HG03175 (cell line): ENCODE data around the gene MYOCOS.

Source experiments
- ATAC-seq: cut with Tn5 transposase; IDR thresholded peaks from one replicate; pipeline ENCODE4 v1.9.1; 2021; ENCODE audit warnings: mild to moderate bottlenecking, moderate library complexity; ENCODE audit not compliant: unreplicated experiment

MYOCOS gene

DNA sequence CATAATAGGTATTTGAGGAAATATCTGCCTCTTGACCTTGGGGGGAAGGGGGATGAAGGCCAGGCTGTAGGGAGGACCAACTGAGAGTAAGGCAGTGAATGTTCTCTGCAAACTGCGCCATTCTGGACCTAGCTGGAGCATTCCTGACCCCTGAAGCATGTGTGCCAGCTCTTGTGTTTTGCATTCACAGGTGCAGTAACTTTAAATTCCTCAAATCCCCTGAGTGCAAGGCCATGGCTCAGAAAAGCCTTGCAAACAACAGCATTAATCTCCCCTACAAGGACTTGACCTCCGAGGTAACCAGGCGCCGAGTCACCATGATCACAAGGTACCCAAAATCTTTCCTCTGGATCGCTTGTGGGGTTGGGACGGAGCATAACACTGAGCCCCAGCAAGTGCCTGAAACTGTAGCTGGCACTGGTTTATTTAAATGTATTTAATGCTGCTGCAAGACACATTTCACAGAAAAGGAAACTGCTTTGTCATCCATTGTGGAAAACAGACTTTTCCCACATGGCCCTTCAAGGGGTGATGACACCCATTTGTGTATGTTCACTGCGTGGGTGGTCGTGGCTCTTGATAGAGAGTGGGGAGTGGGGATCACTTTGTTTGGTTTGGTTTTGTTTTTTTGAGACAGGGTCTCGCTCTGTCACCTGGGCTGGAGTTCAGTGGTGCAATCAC is 1.7 kb downstream of the MYOCOS start:
- no peak for ATAC-seq

DNA sequence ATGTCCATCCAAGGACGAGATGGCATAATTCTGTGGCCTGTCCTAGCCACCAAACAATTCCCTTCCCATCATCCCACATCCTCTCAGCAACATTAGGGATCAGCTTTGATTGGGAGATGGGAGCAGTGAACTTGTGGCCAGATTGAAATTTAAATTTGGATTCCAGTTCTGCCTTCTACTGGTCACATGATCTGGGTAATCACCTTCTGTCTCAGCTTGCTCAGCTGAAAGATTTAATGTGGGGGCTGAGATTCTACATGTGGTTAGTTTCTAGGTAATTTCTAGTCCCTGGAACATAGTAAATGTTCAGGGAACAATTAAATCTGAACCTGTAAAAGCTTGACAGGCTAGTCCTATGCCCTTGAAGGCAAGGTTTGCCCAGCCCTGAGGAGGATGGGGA is 3.2 kb downstream of the MYOCOS start:
- ATAC-seq: no peak

DNA sequence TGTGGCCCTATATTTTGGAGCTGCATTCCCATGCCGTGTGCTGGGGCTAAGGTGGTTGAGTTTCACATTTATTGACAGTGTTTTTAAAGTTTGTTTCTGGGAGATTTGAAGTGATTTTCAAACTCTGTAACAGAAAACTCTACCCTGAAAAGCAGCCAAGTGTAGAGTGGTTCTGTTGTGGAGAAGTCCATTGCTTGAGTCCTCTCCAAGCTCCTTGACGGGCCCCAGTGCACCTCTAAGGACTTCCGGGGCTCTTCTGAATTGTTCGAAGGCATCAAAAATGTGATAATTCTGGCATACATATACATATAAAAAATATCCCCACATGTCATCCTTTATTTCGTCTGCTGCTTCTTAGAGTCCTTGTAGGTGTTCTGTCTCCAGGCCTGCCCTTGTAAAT is 5.0 kb downstream of the MYOCOS start:
- no peak for ATAC-seq

DNA sequence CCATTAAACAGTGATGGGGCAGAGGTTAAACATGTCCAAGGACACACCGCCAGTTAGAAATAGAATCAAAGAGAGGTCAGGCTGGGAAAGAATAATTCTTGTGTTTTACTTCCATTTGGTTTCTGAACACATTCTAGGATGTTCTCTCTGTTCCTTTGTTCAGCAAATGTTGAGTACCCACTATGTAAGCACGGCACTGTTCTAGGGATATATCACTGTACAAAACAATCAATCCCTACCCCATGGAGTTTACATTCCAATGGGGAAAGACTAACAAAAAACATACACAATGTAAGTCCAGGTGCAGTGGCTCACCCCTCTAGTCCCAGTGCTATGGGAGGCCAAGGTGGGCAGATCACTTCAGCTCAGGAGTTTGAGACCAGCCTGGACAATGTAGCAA is 6.2 kb downstream of the MYOCOS start:
- ATAC-seq: no peak

DNA sequence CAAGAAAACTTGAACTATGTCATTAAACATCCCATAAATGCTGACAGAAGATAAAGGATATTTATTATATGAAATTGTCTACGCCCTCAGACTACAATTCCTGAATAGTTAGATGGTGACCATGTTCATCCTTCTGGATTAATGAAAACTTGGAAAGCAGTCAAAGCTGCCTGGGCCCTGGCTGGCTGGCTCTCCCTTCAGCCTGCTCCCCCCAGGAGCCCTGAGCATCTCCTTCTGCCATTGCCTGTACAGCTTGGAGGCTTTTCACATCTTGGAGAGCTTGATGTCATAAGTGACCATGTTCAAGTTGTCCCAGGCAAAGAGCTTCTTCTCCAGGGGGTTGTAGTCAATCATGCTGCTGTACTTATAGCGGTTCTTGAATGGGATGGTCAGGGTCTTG is 13.6 kb downstream of the MYOCOS start:
- ATAC-seq: no peak

DNA sequence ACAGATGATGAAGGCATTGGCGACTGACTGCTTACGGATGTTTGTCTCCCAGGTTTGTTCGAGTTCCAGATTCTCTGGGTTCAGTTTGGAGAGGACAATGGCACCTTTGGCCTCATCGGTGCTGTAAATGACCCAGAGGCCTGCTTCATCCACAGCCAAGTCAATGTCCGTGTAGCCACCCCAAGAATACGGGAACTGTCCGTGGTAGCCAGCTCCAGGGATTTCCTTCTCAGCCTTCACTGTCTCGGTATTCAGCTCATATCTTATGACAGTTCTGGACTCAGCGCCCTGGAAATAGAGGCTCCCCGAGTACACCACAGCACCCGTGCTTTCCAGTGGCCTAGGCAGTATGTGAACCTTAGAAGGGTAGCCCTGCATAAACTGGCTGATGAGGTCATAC is 14.1 kb downstream of the MYOCOS start:
- ATAC-seq: no peak

DNA sequence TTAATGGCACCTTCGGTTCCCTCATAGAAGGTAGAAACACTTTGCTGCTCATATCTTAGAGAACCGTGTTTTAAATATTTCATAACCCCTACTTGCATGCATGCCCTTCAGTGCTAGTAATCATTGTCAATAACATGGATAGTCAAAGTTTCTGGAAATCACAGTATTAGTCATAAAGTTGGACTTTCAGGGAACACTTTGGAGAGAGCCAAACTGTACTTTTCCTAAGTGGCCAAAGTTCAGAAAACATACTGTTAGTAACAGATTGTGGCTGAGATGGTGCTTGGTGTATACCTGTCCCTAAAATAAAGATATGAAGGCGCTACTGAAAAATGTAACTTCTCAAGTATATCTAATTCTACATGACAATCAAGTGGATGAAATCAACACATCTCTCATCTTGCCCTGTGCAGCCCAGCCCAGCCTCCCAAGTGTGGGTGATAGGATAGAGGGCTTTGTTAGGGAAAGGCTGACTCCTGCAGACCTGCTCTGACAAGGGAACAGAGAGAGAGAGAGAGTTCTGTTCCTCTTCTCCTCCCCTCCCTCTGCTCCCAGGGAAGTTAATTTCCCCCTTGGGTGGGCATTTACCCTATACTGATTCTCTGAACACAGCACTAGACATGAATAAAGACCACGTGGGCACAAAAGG is 16.0 kb downstream of the MYOCOS start:
- no peak for ATAC-seq

DNA sequence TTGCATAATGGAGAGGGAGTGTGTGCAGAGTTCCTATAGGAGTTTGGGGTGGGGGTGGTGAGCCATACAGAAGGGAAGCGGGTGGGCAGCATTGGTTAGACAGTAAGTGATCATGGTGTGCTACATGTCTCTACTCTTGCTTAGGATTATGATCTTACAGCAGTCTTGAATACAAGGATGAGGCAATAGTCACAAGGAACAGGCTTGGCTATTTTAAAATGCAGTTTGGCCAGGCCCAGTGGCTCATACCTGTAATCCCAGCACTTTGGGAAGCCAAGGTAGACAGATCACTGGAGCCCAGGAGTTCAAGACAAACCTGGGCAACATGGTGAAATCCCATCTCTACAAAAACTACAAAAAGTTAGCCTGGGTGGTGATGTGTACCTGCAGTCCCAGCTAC is 18.2 kb downstream of the MYOCOS start:
- ATAC-seq: no peak

DNA sequence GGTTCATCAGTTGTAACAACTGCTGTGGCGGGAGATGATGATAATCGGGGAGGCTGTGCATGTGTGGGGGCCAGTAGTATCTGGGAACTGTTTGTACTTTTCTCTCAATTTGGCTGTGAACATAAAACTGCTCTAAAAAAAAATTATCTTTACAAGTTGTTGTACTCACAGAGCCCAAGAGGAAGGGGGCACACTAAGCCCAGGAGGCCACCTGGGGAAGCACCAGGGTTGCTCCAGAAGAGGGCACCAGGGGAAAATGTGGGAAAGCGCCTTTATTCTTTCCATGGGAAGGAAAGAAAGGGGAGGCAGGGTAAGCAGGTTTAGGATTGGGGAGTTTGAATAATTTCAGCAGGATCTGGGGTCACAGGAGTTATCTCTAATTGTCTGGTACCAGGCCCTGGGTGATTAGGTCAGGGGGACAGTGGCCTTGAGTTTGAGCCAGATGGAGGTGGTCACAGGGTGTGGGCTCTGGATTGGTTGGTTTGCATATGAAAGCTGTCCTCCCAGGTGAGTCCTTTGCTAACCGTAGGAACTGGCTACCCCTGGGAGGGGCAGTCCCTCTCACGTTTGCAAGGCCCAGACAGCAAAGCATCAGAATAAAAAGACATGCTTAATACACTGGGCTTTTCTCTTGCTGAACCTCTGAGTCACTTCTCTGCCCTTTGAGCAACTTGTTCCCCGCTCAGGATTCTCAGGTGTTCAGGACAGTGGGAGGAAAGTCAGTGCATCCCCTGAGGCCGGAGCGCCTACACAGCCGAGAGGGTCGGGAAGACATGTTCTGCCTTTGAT is 19.2 kb downstream of the MYOCOS start:
- ATAC-seq: no peak

DNA sequence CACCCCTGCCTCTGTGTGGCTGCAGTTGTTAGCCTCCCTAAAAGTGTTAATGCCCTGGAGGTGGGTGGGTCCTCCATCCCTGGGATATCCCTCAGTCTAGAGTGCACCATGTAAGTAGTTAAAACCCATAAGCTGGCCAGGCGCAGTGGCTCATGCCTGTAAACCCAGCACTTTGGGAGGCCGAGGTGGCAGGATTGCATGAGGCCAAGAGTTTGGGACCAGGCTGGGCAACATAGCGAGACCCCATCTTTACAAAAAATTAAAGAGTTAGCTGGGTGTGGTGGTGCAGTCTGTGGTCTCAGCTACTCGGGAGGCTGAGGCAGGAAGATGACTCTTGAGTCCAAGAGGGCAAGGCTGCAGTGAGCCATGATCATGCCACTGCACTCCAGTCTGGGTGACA is 20.2 kb downstream of the MYOCOS start:
- no peak for ATAC-seq

DNA sequence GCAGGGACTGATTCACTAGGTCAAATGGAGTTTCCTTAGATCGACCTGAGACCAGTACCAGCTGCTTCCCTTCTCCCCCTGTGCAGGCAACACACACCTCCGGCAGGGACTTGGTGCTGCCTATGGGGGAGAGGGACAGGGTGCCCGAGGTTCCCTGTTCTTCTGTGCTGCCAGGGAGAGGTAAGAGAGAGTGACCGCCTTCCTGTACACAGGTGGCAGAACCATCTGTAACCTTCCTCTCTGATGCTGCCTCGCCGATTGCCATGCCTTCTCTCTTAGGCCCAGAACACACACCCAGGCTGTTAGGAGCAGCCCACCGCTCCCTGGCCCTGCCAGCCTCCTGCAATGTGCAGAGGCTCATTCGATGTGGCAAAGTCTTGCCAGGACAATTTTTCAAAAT is 21.1 kb downstream of the MYOCOS start:
- ATAC-seq: no peak

DNA sequence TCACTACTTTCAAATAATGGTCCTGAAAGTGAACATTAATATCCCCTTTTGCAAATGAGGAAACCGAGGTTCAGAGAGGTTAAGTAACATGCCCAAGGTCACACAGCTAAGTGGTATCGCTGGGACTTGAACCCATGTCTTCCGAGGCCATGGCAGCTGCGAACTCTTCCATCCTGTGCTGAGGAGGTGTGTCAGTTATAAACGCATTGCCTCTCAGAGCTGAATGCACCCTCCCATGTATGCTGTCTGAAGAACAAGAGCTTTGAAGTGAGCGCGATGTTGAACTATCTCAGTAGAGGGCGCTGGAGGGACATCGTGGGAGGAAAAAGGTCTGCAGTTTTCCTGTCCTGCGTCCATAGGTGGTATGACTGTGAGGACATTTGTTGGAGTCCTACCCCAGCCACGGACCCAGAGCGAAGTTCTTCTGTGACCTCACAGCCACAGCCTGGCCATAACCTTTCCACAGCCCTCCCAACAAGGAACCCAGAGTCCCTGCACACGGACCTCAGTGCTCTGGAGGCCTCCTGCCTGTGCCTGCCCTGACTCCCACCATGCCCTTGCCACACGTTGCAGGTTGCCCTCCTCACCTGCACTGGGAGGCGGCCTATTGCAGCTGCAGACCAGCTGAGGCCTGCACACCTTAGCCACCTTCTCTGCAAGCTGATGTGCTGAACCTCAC is 22.9 kb downstream of the MYOCOS start:
- ATAC-seq: peak; percentile 65

DNA sequence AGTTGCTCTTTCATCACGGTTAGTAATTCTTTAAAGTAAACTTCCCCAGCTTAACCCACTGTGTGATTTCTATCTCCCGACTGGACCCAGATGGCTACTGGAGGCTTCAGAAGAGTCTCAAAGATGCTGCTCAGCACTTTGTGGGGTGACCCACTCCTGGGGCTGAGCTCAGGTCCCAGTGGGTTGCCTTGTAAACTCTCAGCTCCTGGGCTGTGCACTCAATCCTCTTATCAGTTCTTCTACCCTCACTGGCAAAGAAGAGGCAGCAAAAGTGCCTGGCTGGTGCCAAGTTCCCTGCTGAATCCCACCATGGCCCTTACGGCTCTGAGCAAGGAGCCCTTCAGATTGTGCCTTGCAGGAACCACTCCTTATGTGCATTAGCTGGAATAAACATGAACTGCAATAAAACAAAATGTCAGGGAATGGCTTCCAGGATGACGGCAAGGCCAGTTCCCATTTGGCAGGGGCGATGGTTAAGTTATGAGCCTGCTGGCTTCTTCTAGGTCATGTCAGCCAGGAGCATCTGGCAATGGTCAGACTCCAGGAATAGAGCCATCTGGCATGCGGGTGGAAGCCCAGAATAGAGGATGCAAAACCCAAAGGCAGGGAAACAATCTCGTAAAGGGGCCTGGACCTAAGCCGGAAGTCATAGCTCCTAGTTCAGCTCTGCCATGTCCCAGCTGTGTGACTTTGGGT is 23.7 kb downstream of the MYOCOS start:
- no peak for ATAC-seq

DNA sequence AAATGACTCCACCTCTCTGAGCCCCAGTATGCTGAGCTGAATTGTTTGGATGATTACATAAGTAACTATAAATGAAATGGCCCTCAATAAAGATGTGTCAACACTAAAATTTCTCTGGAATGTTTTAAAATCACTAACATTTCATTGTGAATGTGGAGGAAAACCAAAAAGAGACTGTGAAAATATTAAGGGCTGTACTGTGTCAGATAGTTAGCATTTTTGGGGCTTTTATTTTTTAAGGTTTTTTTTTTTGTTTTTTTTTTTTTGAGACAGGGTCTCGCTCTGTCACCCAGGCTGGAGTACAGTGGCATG is 24.2 kb downstream of the MYOCOS start:
- no peak for ATAC-seq

DNA sequence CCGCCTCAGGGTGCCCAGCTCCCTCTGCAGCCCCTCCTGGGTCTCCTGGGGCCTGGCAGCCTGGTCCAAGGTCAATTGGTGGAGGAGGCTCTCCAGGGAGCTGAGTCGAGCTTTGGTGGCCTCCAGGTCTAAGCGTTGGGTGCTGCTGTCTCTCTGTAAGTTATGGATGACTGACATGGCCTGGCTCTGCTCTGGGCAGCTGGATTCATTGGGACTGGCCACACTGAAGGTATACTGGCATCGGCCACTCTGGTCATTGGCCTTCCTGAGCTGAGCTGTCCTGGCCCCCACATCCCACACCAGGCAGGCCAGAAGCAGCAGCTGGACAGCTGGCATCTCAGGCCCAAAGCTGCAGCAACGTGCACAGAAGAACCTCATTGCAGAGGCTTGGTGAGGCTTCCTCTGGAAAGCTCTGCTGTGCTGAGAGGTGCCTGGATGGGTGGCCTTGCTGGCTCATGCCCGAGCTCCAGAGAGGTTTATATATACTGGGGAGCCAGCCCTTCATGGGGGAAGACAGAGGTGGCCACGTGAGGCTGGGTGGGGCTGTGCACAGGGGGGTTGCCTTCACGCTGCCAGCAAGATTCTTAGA is 30.3 kb downstream of the MYOCOS start, which contains the start of gene MYOC:
Gene MYOC (minus strand): TSS at position 455 of the 589 bp plus-strand sequence. CDS start 77 bp downstream, at position 378.
- no peak for ATAC-seq

DNA sequence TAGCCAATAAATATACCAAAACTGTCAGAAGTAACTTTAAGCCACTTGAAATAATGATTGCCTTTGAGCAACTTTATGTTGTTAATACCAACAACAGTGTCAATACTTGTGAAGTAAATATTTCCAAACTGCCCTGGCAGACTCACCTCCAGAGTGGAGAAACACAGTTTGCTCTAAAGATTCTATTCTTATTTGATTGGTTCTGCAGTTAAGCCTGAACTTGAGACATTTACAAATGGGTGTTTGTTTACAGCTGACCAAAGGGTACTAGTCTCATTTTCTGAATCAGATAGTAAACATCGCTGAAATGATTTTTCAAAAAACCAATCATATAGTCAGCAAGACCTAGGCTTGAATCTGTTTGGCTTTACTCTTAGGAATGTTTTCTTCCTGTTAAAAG is 31.8 kb downstream of the MYOCOS start:
- ATAC-seq: no peak

DNA sequence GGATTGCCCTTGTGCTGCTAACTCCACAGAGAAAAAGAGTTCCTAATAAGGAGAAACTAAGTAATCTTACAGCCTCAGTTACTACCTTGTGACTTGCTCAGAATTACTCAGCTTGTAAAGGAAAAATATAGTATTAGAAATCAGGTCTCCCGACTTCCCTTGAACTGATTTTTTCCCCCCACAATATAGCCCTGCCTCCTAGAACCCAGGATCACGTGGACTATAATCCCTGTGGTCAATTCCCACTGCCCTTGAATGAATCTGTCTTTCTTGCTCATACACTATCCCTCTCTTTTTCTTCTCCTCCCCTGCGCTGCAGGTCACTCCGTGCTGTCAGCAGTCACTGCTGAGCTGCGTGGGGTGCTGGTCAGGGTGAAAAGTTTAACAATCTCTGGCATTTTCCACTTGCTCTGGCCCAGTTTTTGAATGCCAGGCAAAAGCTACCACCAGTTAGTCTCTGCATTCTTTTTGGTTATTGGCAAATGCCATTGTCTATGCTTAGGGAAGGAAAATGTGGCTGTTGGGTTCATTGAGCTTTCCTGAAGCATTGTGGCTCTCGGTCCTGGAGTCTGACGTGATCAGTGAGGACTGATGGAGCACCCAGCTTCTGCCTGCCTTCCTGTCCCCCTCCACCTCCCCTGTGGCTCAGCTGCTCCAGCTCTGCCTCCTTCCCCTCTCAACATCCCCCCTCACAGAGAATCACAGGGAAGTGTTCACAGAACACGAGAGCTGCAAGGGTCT is 32.3 kb downstream of the MYOCOS start:
- no peak for ATAC-seq

DNA sequence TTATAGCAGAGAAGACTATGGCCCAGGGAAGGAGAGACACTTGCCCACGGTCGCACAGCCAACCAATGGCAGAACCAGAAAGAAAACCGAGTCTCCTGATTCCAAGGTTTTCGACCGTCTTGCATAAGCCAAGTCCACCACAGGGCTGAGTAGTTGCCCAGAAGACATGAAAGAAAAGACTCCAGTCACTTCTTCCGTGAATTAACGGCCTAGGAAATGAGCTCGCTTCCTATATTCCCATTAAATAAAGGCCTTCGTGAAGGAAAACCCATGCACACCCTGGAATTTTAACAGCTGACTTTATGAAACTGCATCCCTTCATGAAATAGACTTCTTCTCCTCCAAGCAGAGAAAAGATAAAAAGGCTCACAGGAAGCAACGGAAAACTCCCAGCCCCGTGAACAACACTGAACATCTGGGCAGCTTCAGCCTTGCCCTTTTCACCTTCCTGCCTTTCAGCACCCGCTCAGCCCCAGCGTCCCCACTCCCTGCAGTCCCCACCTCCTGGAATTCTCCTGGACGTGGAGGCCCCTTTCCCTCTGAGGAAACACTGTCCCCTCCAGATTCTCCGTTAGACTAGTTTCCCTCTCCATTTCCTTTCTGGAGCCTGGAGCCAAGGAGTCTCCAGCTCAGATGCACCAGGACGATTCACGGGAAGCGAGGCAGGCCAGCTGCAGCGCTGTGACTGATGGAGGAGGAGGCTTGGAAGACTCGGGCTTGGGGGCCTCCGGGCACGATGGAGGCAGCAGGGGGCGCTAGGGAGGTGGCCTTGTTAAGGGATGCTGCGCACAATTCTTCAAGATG is 33.1 kb downstream of the MYOCOS start:
- peak; percentile 78 for ATAC-seq

DNA sequence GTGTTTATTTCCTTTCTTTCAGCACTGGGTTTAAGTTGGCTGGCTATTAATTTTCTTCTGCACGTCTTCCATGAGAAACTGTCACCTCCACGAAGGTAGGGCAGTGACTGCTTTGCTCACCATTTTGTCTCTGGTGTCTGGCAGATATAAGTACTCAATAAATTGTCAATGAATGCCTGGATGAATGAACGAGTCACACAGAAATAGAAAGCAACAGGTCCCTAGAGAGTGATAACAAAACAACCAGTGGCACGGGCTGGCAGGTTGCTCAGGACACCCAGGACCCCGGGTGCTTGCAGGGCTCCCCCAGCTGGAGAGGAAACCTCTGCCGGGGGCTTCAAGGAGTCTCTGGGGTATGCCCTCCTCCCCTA is 33.7 kb downstream of the MYOCOS start:
- ATAC-seq: no peak
